K562 (cell line): ENCODE measurements around the gene MIDN. TPM values are rescaled to one million over a fixed set of nuclear protein-coding genes. Genes with fewer than 3 reads are reported as not detected.

Experiments
- CREM ChIP-seq: IDR thresholded peaks from 2 replicates; pipeline ENCODE4 v1.6.1; 2014; ENCODE audit warnings: antibody characterized with exemption, low read depth
- EZH2 ChIP-seq: IDR thresholded peaks from 2 replicates; pipeline ENCODE4 v1.6.1; 2012; ENCODE audit warnings: low read depth, mild to moderate bottlenecking, inconsistent platforms, low read length, borderline replicate concordance
- FOSL1 ChIP-seq: fragments of 200-800 bp; sonication (Bioruptor generic); conservative IDR thresholded peaks from 2 replicates; pipeline ENCODE4 v1.6.1; 2016; ENCODE audit warnings: missing genetic modification characterization, missing compliant biosample characterization
- NR2F6 ChIP-seq: fragments of 450-650 bp; formaldehyde crosslinking; IDR thresholded peaks from 2 replicates; pipeline ENCODE4 v1.4.0; 2020; ENCODE audit warnings: mild to moderate bottlenecking
- SP2 ChIP-seq: IDR thresholded peaks from 2 replicates; pipeline ENCODE4 v1.6.1; 2011; ENCODE audit warnings: mild to moderate bottlenecking, low read depth, low read length, moderate library complexity; ENCODE audit not compliant: poor library complexity, severe bottlenecking; ENCODE audit errors: extremely low read depth
- SRF ChIP-seq, 2 experiments: fragments of 250-450, 450-650 bp in 1 of 2; sonication (Bioruptor Pico) in 1 of 2; sonication (generic) in 1 of 2; formaldehyde crosslinking; IDR thresholded peaks; 2 replicates each; pipeline versions ENCODE4 v1.5.0 to v1.5.1; 2020 to 2022; ENCODE audit warnings: mild to moderate bottlenecking in 1 of 2, missing genetic modification reagents in 1 of 2
- ZNF133 ChIP-seq: fragments of 250-450 bp; sonication (Bioruptor Pico); IDR thresholded peaks from 2 replicates; pipeline ENCODE4 v1.4.0; 2020; ENCODE audit warnings: mild to moderate bottlenecking
- polyA plus RNA-seq, 8 experiments: library from polyadenylated mRNA; depleted of rRNA in 4 of 8; stranded (reverse) in 5 of 8; unstranded in 3 of 8; fragments of >200 nt; fragmentation: Nextera tagmentation in 2 of 8; fragmentation: Illumina TruSeq in 1 of 8; extraction: Ambion mirVana in 2 of 8; extraction: Trizol in 1 of 8; gene quantifications; 2 replicates each; pipeline versions ENCODE4 v1.2.1 to v1.2.3, GENCODE V29; 2011 to 2014; ENCODE audit warnings: inconsistent platforms in 1 of 8, missing spikeins in 1 of 8
- total RNA-seq, 7 experiments: library from RNA; depleted of rRNA in 6 of 7; stranded (reverse); fragments of >200 nt in 6 of 7; fragmentation: Illumina TruSeq in 2 of 7; extraction: Trizol in 2 of 7; gene quantifications; 2 replicates each; pipeline versions ENCODE4 v1.2.1 to v1.2.3, GENCODE V29; 2011 to 2021; ENCODE audit warnings: low replicate concordance in 1 of 7
- TF ChIP-seq, protein P1 (sequence below): fragments of 450-650 bp; IDR thresholded peaks from 2 replicates; pipeline ENCODE4 v1.6.1; 2016; ENCODE audit warnings: mild to moderate bottlenecking, moderate library complexity
- TF ChIP-seq, protein P2 (sequence below): fragments of 150-350 bp; IDR thresholded peaks from 2 replicates; pipeline ENCODE4 v1.6.1; 2014; ENCODE audit warnings: low read depth, mild to moderate bottlenecking, low read length, borderline replicate concordance
- TF ChIP-seq, protein P3 (sequence below): fragments of 150-350 bp; conservative IDR thresholded peaks from 2 replicates; pipeline ENCODE4 v1.6.1; 2014; ENCODE audit warnings: low read length

MIDN gene
- total and polyA plus RNA-seq, 9 of the 15 experiments (the other 6 are each of a cell fraction or from before 2014, with no cell fraction given): 0.17 to 120 (median 10.1) TPM

DNA sequence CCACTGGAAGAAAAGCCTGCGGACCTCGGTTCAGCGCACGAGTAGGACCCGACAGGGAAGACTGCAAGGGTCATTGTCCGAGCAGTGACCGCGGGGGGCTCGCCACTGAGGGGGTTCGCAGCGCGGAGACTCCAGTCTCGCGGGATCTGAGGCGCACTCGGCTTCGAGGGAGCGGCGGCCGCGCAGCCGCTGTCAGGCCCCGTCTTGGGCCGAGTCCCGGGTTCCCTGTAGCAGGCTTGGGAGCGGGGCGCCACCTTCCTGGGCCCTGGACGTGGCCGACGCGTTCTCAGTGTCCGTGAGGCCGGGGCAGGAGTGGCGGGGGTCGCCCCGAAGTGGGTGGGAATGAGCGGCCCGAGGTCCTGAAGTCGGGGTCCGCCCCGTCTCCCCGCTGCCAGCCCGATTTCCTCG, 26.5 kb downstream of the MIDN start (continued):
- TF ChIP-seq, protein P1, sequence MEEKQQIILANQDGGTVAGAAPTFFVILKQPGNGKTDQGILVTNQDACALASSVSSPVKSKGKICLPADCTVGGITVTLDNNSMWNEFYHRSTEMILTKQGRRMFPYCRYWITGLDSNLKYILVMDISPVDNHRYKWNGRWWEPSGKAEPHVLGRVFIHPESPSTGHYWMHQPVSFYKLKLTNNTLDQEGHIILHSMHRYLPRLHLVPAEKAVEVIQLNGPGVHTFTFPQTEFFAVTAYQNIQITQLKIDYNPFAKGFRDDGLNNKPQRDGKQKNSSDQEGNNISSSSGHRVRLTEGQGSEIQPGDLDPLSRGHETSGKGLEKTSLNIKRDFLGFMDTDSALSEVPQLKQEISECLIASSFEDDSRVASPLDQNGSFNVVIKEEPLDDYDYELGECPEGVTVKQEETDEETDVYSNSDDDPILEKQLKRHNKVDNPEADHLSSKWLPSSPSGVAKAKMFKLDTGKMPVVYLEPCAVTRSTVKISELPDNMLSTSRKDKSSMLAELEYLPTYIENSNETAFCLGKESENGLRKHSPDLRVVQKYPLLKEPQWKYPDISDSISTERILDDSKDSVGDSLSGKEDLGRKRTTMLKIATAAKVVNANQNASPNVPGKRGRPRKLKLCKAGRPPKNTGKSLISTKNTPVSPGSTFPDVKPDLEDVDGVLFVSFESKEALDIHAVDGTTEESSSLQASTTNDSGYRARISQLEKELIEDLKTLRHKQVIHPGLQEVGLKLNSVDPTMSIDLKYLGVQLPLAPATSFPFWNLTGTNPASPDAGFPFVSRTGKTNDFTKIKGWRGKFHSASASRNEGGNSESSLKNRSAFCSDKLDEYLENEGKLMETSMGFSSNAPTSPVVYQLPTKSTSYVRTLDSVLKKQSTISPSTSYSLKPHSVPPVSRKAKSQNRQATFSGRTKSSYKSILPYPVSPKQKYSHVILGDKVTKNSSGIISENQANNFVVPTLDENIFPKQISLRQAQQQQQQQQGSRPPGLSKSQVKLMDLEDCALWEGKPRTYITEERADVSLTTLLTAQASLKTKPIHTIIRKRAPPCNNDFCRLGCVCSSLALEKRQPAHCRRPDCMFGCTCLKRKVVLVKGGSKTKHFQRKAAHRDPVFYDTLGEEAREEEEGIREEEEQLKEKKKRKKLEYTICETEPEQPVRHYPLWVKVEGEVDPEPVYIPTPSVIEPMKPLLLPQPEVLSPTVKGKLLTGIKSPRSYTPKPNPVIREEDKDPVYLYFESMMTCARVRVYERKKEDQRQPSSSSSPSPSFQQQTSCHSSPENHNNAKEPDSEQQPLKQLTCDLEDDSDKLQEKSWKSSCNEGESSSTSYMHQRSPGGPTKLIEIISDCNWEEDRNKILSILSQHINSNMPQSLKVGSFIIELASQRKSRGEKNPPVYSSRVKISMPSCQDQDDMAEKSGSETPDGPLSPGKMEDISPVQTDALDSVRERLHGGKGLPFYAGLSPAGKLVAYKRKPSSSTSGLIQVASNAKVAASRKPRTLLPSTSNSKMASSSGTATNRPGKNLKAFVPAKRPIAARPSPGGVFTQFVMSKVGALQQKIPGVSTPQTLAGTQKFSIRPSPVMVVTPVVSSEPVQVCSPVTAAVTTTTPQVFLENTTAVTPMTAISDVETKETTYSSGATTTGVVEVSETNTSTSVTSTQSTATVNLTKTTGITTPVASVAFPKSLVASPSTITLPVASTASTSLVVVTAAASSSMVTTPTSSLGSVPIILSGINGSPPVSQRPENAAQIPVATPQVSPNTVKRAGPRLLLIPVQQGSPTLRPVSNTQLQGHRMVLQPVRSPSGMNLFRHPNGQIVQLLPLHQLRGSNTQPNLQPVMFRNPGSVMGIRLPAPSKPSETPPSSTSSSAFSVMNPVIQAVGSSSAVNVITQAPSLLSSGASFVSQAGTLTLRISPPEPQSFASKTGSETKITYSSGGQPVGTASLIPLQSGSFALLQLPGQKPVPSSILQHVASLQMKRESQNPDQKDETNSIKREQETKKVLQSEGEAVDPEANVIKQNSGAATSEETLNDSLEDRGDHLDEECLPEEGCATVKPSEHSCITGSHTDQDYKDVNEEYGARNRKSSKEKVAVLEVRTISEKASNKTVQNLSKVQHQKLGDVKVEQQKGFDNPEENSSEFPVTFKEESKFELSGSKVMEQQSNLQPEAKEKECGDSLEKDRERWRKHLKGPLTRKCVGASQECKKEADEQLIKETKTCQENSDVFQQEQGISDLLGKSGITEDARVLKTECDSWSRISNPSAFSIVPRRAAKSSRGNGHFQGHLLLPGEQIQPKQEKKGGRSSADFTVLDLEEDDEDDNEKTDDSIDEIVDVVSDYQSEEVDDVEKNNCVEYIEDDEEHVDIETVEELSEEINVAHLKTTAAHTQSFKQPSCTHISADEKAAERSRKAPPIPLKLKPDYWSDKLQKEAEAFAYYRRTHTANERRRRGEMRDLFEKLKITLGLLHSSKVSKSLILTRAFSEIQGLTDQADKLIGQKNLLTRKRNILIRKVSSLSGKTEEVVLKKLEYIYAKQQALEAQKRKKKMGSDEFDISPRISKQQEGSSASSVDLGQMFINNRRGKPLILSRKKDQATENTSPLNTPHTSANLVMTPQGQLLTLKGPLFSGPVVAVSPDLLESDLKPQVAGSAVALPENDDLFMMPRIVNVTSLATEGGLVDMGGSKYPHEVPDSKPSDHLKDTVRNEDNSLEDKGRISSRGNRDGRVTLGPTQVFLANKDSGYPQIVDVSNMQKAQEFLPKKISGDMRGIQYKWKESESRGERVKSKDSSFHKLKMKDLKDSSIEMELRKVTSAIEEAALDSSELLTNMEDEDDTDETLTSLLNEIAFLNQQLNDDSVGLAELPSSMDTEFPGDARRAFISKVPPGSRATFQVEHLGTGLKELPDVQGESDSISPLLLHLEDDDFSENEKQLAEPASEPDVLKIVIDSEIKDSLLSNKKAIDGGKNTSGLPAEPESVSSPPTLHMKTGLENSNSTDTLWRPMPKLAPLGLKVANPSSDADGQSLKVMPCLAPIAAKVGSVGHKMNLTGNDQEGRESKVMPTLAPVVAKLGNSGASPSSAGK: peak; percentile 74
- TF ChIP-seq SP2: no peak
- no peak for TF ChIP-seq SRF (CRISPR knock-in tag; IDR thresholded peaks at IDR 0.05)
- TF ChIP-seq, protein P2, sequence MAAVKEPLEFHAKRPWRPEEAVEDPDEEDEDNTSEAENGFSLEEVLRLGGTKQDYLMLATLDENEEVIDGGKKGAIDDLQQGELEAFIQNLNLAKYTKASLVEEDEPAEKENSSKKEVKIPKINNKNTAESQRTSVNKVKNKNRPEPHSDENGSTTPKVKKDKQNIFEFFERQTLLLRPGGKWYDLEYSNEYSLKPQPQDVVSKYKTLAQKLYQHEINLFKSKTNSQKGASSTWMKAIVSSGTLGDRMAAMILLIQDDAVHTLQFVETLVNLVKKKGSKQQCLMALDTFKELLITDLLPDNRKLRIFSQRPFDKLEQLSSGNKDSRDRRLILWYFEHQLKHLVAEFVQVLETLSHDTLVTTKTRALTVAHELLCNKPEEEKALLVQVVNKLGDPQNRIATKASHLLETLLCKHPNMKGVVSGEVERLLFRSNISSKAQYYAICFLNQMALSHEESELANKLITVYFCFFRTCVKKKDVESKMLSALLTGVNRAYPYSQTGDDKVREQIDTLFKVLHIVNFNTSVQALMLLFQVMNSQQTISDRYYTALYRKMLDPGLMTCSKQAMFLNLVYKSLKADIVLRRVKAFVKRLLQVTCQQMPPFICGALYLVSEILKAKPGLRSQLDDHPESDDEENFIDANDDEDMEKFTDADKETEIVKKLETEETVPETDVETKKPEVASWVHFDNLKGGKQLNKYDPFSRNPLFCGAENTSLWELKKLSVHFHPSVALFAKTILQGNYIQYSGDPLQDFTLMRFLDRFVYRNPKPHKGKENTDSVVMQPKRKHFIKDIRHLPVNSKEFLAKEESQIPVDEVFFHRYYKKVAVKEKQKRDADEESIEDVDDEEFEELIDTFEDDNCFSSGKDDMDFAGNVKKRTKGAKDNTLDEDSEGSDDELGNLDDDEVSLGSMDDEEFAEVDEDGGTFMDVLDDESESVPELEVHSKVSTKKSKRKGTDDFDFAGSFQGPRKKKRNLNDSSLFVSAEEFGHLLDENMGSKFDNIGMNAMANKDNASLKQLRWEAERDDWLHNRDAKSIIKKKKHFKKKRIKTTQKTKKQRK: no peak
- TF ChIP-seq ZNF133 (CRISPR knock-in tag): no peak
- TF ChIP-seq CREM: no peak
- TF ChIP-seq, protein P3, sequence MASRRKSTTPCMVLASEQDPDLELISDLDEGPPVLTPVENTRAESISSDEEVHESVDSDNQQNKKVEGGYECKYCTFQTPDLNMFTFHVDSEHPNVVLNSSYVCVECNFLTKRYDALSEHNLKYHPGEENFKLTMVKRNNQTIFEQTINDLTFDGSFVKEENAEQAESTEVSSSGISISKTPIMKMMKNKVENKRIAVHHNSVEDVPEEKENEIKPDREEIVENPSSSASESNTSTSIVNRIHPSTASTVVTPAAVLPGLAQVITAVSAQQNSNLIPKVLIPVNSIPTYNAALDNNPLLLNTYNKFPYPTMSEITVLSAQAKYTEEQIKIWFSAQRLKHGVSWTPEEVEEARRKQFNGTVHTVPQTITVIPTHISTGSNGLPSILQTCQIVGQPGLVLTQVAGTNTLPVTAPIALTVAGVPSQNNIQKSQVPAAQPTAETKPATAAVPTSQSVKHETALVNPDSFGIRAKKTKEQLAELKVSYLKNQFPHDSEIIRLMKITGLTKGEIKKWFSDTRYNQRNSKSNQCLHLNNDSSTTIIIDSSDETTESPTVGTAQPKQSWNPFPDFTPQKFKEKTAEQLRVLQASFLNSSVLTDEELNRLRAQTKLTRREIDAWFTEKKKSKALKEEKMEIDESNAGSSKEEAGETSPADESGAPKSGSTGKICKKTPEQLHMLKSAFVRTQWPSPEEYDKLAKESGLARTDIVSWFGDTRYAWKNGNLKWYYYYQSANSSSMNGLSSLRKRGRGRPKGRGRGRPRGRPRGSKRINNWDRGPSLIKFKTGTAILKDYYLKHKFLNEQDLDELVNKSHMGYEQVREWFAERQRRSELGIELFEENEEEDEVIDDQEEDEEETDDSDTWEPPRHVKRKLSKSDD: no peak
- no peak for TF ChIP-seq NR2F6 (CRISPR knock-in tag)
- no peak for TF ChIP-seq EZH2
- TF ChIP-seq FOSL1: 0 out of 2 replicates have a peak, but pooled peaks have one; percentile 8
